Measurements from ENCODE around the gene MX1. TPM values are rescaled to one million over a fixed set of nuclear protein-coding genes. Genes with fewer than 3 reads are reported as not detected.

MX1 gene
- total RNA-seq, 1 donor: 33.3 TPM

GRCh38 chr21:41398251-41398650 lies 27.8 kb upstream of the MX1 start:
- Histone ChIP-seq H3K36me3 (ENCODE audit: insufficient read depth, low read length) (no peaks in the 10 kb centered on the region), H3K27ac (ENCODE audit: low read depth, low read length) (no peak overlapping the region), H3K4me3 (ENCODE audit: insufficient read depth, low read length) (no peak overlapping the region), H3K27me3 (ENCODE audit: insufficient read depth, low read length) (no peaks in the 10 kb centered on the region), H4K20me1 (ENCODE audit: insufficient read depth, low read length) (no peaks in the 10 kb centered on the region), H3K79me2 (ENCODE audit: insufficient read depth, low read length) (no peaks in the 10 kb centered on the region), H3K4me1 (ENCODE audit: insufficient read depth, low read length) (no peaks in the 10 kb centered on the region), H3K4me2 (ENCODE audit: insufficient read depth, low read length) (no peak overlapping the region), H2AFZ (ENCODE audit: low read length) (no peak overlapping the region), H3K9me3 (ENCODE audit: low read depth, low read length) (no peaks in the 10 kb centered on the region)
- DNase-seq (ENCODE audit: insufficient read length, low spot score, missing footprints): no peak
- TF ChIP-seq CTCF (IDR thresholded peaks at IDR 0.05; ENCODE audit: extremely low read depth, low read depth, low read length): no peak

- Histone ChIP-seq H3K9me3 (ENCODE audit: low read depth, low read length) (no peaks in the 10 kb centered on the region), H3K4me2 (ENCODE audit: insufficient read depth, low read length) (no peak overlapping the region), H2AFZ (ENCODE audit: low read length) (no peak overlapping the region), H3K36me3 (ENCODE audit: insufficient read depth, low read length) (no peaks in the 10 kb centered on the region), H4K20me1 (ENCODE audit: insufficient read depth, low read length) (no peaks in the 10 kb centered on the region), H3K79me2 (ENCODE audit: insufficient read depth, low read length) (no peaks in the 10 kb centered on the region), H3K27me3 (ENCODE audit: insufficient read depth, low read length) (no peaks in the 10 kb centered on the region), H3K27ac (ENCODE audit: low read depth, low read length) (no peak overlapping the region), H3K4me1 (ENCODE audit: insufficient read depth, low read length) (no peaks in the 10 kb centered on the region), H3K4me3 (ENCODE audit: insufficient read depth, low read length) (no peak overlapping the region)
- no peak for DNase-seq (ENCODE audit: insufficient read length, low spot score, missing footprints)
- TF ChIP-seq CTCF (IDR thresholded peaks at IDR 0.05; ENCODE audit: extremely low read depth, low read depth, low read length): no peak
Measured at GRCh38 chr21:41398831-41399230, 27.2 kb upstream of the MX1 start.

GRCh38 chr21:41399246-41399800 lies 26.7 kb upstream of the MX1 start:
- Histone ChIP-seq H2AFZ (ENCODE audit: low read length) (no peak overlapping the region), H3K4me1 (ENCODE audit: insufficient read depth, low read length) (no peaks in the 10 kb centered on the region), H3K79me2 (ENCODE audit: insufficient read depth, low read length) (no peaks in the 10 kb centered on the region), H3K4me2 (ENCODE audit: insufficient read depth, low read length) (no peak overlapping the region), H3K36me3 (ENCODE audit: insufficient read depth, low read length) (no peaks in the 10 kb centered on the region), H3K27ac (ENCODE audit: low read depth, low read length) (no peak overlapping the region), H3K9me3 (ENCODE audit: low read depth, low read length) (no peaks in the 10 kb centered on the region), H4K20me1 (ENCODE audit: insufficient read depth, low read length) (no peaks in the 10 kb centered on the region), H3K27me3 (ENCODE audit: insufficient read depth, low read length) (no peaks in the 10 kb centered on the region), H3K4me3 (ENCODE audit: insufficient read depth, low read length) (no peak overlapping the region)
- no peak for TF ChIP-seq CTCF (IDR thresholded peaks at IDR 0.05; ENCODE audit: extremely low read depth, low read depth, low read length)
- no peak for DNase-seq (ENCODE audit: insufficient read length, low spot score, missing footprints)

- no peak overlapping the region for H3K4me3 ChIP-seq (ENCODE audit: insufficient read depth, low read length)
- no peak overlapping the region for H3K27ac ChIP-seq (ENCODE audit: low read depth, low read length)
- H3K79me2 ChIP-seq (ENCODE audit: insufficient read depth, low read length): no peaks in the 10 kb centered on the region
- H4K20me1 ChIP-seq (ENCODE audit: insufficient read depth, low read length): no peaks in the 10 kb centered on the region
- no peak overlapping the region for H3K4me2 ChIP-seq (ENCODE audit: insufficient read depth, low read length)
- H3K9me3 ChIP-seq (ENCODE audit: low read depth, low read length): no peaks in the 10 kb centered on the region
- H3K4me1 ChIP-seq (ENCODE audit: insufficient read depth, low read length): no peaks in the 10 kb centered on the region
- H2AFZ ChIP-seq (ENCODE audit: low read length): no peak overlapping the region
- no peaks in the 10 kb centered on the region for H3K27me3 ChIP-seq (ENCODE audit: insufficient read depth, low read length)
- TF ChIP-seq CTCF (IDR thresholded peaks at IDR 0.05; ENCODE audit: extremely low read depth, low read depth, low read length): no peak
- DNase-seq (ENCODE audit: insufficient read length, low spot score, missing footprints): no peak
- H3K36me3 ChIP-seq (ENCODE audit: insufficient read depth, low read length): no peaks in the 10 kb centered on the region
Measured at GRCh38 chr21:41402231-41402630, 23.8 kb upstream of the MX1 start.
